Measurements from ENCODE around the gene ZNF414. TPM values are rescaled to one million over a fixed set of nuclear protein-coding genes. Genes with fewer than 3 reads are reported as not detected.

Gene ZNF414
- total RNA-seq, 2 experiments from 2014 or later: 19.7 to 24.6 TPM

DNA sequence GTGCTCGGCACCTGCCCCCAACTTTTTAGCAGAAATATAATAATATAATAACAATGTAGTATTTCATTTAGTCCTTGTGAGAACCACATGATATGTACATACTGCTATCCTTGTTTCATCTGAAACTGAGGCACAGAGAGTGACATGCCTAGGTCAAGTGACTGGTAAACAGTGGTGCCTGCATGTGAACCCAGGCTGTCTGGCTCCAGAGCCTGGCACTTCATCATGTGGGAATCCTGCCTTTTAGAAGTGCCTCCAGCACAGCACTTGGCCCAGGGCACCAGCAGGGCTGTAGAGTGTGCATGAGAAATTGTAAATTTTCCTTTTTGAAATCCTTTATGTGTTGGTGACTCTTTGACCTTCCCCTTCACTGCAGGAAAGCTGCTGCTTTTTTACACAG, 39.0 kb downstream of the ZNF414 start:
- no peak overlapping the region for H3K4me3 Mint-ChIP-seq
- CTCF ChIA-PET: interaction anchor here (0.7 to 1.0 kb wide), 2 partner anchors 104 to 1139 kb away, joined by 3 to 4 read pairs; no protein-coding TSS in a partner anchor

DNA sequence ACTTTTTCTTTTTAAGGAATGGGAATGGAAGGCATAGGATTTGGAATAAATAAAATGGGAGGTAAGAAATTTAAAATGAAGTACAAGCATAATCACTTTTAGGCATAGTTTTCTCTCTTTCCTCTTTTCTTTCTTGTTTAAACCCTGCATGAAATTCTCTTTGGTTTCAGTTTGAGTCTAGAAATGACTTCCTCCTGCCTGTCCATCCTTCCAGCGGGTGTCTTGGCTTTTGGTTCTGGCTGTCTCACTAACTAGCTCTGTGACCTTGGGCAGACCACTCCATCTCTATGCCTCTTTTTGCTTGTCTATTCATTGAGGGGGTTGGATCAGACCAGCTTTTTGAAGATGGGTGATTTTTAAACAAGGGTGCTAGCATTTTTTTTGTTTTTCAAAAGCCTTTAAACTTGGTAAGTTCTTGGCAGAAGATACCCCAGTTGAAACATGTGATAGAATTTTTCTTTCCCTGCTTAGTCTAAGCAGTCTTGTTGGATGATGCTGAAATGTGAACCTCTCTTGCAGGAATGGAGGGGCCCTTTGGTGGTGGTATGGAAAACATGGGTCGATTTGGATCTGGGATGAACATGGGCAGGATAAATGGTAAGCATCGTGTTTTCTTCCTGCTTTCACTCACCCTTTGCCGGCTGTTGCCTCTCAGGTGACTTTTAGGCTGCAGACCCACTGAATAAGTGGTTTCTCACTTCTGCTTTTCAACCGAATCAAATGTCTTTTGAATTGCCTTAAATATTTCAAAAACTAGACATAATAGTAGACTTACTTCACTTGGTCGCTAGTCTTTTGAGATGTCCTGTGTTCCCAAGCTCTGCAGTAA, 40.1 kb downstream of the ZNF414 start:
- ChIA-PET POLR2A (no interaction called here), CTCF (no interaction called here)
- DNase-seq: no peak
- intact Hi-C loops (cut with micrococcal nuclease): no loop called here
- Mint-ChIP-seq H3K27ac (peak overlapping the region; percentile 70), H3K4me1 (ENCODE audit: low read depth) (peaks cover 34% of the 10 kb centered on the region), H3K36me3 (peaks cover 72% of the 10 kb centered on the region), H3K9me3 (no peaks in the 10 kb centered on the region), H3K27me3 (no peaks in the 10 kb centered on the region), H3K4me3 (no peak overlapping the region)

More for the DNA sequence above, 39.0 kb downstream of the ZNF414 start:
- peaks cover 60% of the 10 kb centered on the region for H3K36me3 Mint-ChIP-seq
- POLR2A ChIA-PET: no interaction called here
- intact Hi-C loops (cut with micrococcal nuclease): no loop called here
- DNase-seq: no peak
- H3K4me1 Mint-ChIP-seq (ENCODE audit: low read depth): peaks cover 36% of the 10 kb centered on the region
- H3K27me3 Mint-ChIP-seq: no peaks in the 10 kb centered on the region
- no peaks in the 10 kb centered on the region for H3K9me3 Mint-ChIP-seq
- H3K27ac Mint-ChIP-seq: peak overlapping the region; percentile 70

DNA sequence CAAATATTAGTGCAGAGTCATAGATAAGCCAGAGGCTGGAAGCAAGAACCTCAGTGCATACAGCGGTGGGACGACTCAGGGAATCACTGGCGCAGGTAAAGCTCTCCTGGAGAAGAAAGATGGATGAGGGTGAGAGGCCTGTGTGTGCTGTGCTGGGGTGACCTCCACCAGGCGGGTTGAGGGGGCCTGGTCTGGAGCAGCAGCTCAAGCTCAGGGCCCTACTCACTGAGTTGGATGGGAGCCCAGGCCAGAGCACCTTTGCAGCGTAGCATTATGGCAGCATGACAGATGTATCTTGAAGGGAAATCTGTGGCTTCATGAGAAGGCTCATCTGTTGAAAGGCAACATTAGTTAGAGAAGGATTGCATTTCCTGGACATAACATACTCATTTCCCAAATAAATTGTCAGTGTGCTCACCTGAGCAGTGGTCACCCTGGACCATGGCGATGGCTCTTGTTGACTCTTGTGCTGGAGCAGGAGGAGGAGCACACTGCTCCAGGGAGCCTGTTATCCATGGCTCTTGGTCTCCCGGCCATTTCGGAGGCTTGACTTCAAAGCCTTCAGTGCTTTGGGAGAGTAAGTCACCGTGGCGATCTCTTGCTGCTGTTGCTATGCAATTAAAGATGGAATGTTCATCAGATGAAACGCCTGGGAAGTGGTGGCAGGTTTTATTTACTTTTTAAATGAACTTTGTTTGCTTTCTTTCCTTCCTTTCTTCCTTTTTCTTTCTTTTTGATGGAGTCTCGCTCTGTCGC, 44.2 kb downstream of the ZNF414 start:
- Mint-ChIP-seq H3K4me1 (ENCODE audit: low read depth) (peaks cover 9% of the 10 kb centered on the region), H3K9me3 (no peaks in the 10 kb centered on the region), H3K27ac (no peak overlapping the region), H3K27me3 (no peaks in the 10 kb centered on the region), H3K36me3 (peaks cover 75% of the 10 kb centered on the region), H3K4me3 (no peak overlapping the region)
- DNase-seq: no peak
- intact Hi-C loops (cut with micrococcal nuclease): no loop called here
- ChIA-PET CTCF (no interaction called here), POLR2A (no interaction called here)

DNA sequence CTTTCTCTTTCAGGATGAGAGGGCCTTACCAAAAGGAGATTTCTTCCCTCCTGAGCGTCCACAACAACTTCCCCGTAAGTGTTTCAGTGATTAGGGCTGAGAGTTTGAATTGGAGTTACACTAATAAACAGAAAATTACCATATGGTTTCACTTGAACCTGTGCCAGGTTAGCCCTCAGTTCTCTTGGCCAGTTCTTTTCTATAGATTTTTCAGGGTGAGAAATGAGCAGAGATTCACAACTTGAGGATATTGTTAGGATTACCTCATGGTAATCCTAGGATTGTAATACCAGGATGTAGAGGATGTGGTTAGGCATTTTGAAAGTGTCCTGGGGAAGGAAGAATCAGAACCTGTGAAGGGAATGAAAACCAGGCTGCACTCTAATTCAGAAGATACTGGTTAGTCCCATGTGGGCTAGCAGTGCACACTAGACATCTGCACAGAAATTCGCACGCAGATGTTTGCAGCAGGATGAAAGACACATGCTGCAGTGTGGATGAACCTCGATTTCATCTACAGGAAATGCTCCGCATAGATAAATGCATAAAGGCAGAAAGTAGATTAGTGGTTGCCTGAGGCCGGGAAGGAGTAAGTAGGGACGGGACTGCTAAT, 45.1 kb downstream of the ZNF414 start:
- Mint-ChIP-seq H3K9me3 (no peaks in the 10 kb centered on the region), H3K4me3 (no peak overlapping the region), H3K36me3 (peaks cover 74% of the 10 kb centered on the region), H3K4me1 (ENCODE audit: low read depth) (peaks cover 9% of the 10 kb centered on the region), H3K27me3 (no peaks in the 10 kb centered on the region), H3K27ac (no peak overlapping the region)
- no peak for DNase-seq
- intact Hi-C loops (cut with micrococcal nuclease): no loop called here
- CTCF ChIA-PET: no interaction called here
- POLR2A ChIA-PET: no interaction called here

DNA sequence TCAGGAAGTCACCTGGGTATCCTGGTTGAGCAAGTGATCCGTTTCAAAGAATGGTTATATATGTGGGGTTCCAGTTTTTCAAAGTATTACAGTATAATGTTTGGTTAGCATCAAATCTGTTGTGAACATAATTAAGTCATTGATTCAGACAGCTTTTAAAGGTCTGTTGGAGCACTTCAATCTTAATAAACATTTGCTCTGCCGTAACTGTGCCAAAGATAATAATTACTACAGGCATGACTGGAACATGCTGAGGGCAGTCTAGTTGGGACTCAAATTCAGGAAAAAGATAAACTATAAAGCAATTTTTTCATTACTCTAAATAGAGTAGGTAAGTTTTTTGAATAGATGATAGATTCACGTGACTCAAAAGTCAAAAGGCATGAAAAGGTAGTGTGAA, 45.8 kb downstream of the ZNF414 start:
- POLR2A ChIA-PET: no interaction called here
- H3K27me3 Mint-ChIP-seq: no peaks in the 10 kb centered on the region
- no peak overlapping the region for H3K4me3 Mint-ChIP-seq
- H3K4me1 Mint-ChIP-seq (ENCODE audit: low read depth): peaks cover 3% of the 10 kb centered on the region
- no peaks in the 10 kb centered on the region for H3K9me3 Mint-ChIP-seq
- peaks cover 73% of the 10 kb centered on the region for H3K36me3 Mint-ChIP-seq
- no peak for DNase-seq
- intact Hi-C loops (cut with micrococcal nuclease): no loop called here
- H3K27ac Mint-ChIP-seq: no peak overlapping the region
- CTCF ChIA-PET: interaction anchor here (1.2 kb wide), 1 partner anchor 27 kb away, joined by 3 read pairs; no protein-coding TSS in a partner anchor

DNA sequence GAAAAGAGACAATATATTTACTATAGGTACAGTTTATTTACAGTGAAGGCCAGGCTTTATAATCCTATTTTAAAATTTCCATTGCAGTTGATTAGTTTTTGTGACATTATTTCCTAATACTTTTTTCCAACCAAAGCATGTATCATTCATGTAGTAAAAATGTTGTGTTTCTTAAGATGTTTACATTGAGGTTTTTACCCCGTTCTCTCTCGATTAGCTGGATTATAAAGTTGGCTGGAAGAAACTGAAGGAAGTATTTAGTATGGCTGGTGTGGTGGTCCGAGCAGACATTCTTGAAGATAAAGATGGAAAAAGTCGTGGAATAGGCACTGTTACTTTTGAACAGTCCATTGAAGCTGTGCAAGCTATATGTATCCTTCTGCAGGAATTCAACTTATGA, 47.9 kb downstream of the ZNF414 start:
- ChIA-PET CTCF (no interaction called here), POLR2A (no interaction called here)
- H3K36me3 Mint-ChIP-seq: peaks cover 70% of the 10 kb centered on the region
- no peaks in the 10 kb centered on the region for H3K27me3 Mint-ChIP-seq
- DNase-seq: no peak
- H3K4me3 Mint-ChIP-seq: no peak overlapping the region
- H3K27ac Mint-ChIP-seq: no peak overlapping the region
- H3K9me3 Mint-ChIP-seq: no peaks in the 10 kb centered on the region
- peaks cover 16% of the 10 kb centered on the region for H3K4me1 Mint-ChIP-seq (ENCODE audit: low read depth)
- intact Hi-C loops (cut with micrococcal nuclease): no loop called here

DNA sequence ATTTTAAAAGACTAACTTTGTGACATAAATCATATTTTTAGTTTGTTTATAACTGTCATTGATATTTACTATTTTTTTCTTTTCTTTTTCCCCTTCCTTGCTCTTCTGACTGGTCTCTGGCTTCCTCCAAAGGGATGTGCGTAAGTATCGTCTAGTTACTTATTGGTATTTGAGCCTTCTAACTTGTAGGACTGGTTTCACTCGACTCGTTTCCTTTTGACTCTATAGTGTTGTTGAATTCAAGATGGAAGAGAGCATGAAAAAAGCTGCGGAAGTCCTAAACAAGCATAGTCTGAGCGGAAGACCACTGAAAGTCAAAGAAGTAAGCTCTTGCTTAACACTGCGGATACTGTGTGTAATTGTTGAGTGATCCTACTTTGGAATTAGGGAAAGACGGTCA, 50.6 kb downstream of the ZNF414 start:
- Mint-ChIP-seq H3K27ac (no peak overlapping the region), H3K4me1 (ENCODE audit: low read depth) (peaks cover 42% of the 10 kb centered on the region), H3K36me3 (peaks cover 52% of the 10 kb centered on the region), H3K4me3 (no peak overlapping the region), H3K9me3 (no peaks in the 10 kb centered on the region), H3K27me3 (no peaks in the 10 kb centered on the region)
- ChIA-PET POLR2A (interaction anchor here (0.8 kb wide), 1 partner anchor 15 kb away, joined by 3 read pairs; no protein-coding TSS in a partner anchor), CTCF (interaction anchor here (1.7 kb wide), 1 partner anchor 109 kb away, joined by 5 read pairs; no protein-coding TSS in a partner anchor)
- no peak for DNase-seq
- intact Hi-C loops (cut with micrococcal nuclease): no loop called here

DNA sequence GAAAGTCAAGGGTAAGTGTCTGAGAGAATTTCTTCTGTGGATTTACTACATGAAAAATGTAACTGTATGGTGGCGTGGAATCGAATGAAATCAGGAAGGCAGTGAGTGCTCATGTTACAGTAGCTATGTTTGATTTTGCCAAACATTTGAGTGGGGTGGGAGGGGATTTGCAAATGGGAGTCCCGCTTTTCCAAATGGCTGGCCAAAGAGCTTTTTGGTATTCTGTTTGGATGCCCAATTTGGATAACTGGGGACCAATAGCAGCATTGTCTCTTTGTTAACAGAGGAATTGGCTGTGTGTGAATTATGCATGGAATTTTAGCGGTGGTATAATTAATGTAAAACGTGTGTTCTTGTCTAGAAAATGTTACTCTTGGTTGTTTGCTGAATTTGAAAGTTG, 51.4 kb downstream of the ZNF414 start:
- Mint-ChIP-seq H3K4me3 (no peak overlapping the region), H3K27ac (no peak overlapping the region), H3K36me3 (peaks cover 51% of the 10 kb centered on the region), H3K4me1 (ENCODE audit: low read depth) (peaks cover 50% of the 10 kb centered on the region), H3K27me3 (no peaks in the 10 kb centered on the region), H3K9me3 (no peaks in the 10 kb centered on the region)
- ChIA-PET CTCF (interaction anchor here (1.1 to 1.2 kb wide), 2 partner anchors 24 to 118 kb away, joined by 3 read pairs; no protein-coding TSS in a partner anchor), POLR2A (interaction anchor here (0.6 to 0.8 kb wide), 2 partner anchors 14 to 29 kb away, joined by 3 read pairs; no protein-coding TSS in a partner anchor)
- DNase-seq: no peak
- intact Hi-C loops (cut with micrococcal nuclease): no loop called here

DNA sequence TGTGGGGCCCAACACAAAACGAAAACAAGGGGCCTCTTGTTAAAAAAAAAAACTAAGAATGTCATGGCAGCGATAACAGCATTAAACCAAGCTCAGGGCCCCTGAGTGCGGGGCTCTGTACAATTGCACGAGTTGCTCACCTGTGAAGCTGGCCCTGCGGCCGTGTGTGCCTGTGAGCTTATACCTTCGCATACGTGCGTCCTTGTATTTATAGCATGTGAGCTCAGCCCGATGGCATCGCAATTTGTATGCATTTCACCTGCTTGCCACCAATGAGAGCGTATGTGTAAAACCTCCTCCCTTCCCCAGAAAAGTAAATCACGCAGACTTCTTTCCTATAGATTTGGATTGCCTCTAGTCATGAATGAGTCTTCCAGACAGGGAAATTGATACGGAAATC, 52.1 kb downstream of the ZNF414 start:
- intact Hi-C loops (cut with micrococcal nuclease): no loop called here

DNA sequence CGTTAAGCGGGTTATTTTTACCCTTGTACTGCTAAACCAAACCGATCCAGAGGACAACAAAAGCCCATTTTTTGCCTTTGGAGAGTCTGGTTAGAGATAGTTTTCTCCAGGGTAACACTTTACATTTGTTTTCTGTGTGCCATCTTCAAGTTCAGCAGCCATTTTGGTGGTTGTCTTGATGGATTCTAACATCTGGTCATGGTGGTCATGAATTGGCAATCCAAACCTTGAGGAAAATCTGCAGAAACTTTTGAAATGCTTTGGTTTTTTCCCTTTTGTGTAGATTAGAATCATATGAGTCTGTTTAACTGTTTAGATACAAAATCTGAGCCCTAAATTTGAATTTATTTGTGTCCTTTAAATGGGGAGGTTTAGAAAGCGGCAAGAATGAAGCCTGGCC, 52.6 kb downstream of the ZNF414 start:
- intact Hi-C loops (cut with micrococcal nuclease): no loop called here
- Mint-ChIP-seq H3K27me3 (no peaks in the 10 kb centered on the region), H3K4me1 (ENCODE audit: low read depth) (peaks cover 62% of the 10 kb centered on the region), H3K36me3 (peaks cover 50% of the 10 kb centered on the region), H3K9me3 (no peaks in the 10 kb centered on the region), H3K27ac (peak overlapping the region; percentile 8), H3K4me3 (no peak overlapping the region)
- CTCF ChIA-PET: interaction anchor here (1.1 to 1.2 kb wide), 2 partner anchors 26 to 120 kb away, joined by 3 read pairs; no protein-coding TSS in a partner anchor
- POLR2A ChIA-PET: no interaction called here
- no peak for DNase-seq

More for the DNA sequence above, 52.1 kb downstream of the ZNF414 start:
- Mint-ChIP-seq H3K4me3 (no peak overlapping the region), H3K27me3 (no peaks in the 10 kb centered on the region), H3K9me3 (no peaks in the 10 kb centered on the region), H3K4me1 (ENCODE audit: low read depth) (peaks cover 57% of the 10 kb centered on the region), H3K27ac (peak overlapping the region; percentile 8), H3K36me3 (peaks cover 47% of the 10 kb centered on the region)
- ChIA-PET CTCF (interaction anchor here (1.1 to 1.2 kb wide), 2 partner anchors 25 to 119 kb away, joined by 3 read pairs; no protein-coding TSS in a partner anchor), POLR2A (no interaction called here)
- no peak for DNase-seq

DNA sequence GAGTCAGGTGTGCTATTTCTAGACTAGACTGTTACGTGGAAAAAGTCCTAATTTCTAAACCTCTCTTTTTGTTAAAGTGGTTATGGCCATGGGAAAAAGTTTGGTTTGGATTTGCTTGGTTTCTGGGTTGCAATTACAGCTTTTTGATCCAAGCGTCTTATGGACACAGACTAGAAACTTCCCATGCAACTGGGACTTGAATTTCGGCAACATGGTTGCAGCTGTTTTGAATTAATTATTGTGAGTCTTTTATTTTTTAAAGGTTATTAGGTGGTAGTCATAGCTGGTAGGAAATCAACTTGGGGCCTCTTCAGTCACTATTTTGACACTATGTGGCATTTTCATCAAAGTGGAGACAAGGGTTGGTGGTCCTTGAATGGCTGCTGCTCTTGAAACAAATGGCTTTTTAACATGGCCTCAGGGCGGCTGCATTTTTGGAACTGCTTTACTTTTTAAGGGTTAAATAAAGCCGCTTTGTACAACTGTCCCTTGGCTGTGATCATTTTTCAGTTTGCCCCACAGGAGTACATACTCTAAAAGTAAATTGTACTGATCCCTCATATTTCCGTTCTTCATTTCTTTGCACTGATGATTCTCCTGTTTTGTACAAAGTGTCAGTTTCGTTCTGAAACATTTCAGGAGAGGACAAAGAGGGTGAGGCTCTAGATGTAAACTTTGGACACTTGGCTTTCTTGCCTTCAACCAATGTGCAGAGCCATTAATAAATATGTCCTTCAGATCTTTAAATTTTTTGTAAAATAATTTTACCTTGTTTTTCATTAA, 53.3 kb downstream of the ZNF414 start:
- intact Hi-C loops (cut with micrococcal nuclease): no loop called here
- no peaks in the 10 kb centered on the region for H3K9me3 Mint-ChIP-seq
- H3K4me1 Mint-ChIP-seq (ENCODE audit: low read depth): peaks cover 69% of the 10 kb centered on the region
- H3K36me3 Mint-ChIP-seq: peaks cover 52% of the 10 kb centered on the region
- peak overlapping the region; percentile 72 for H3K27ac Mint-ChIP-seq
- no peaks in the 10 kb centered on the region for H3K27me3 Mint-ChIP-seq
- CTCF ChIA-PET: interaction anchor here (0.7 to 1.6 kb wide), 3 partner anchors 26 to 107 kb away, joined by 3 to 4 read pairs (median 4); no protein-coding TSS in a partner anchor
- DNase-seq: no peak
- POLR2A ChIA-PET: no interaction called here
- no peak overlapping the region for H3K4me3 Mint-ChIP-seq

Data from activated CD4-positive, alpha-beta memory T cell treated with anti-CD3 and anti-CD28 coated beads for 36 hours (primary cell).